ENCODE measurements around the gene NUDT21. TPM values are rescaled to one million over a fixed set of nuclear protein-coding genes. Genes with fewer than 3 reads are reported as not detected.
"Not testable (repeated sequence)": the region's sequence is repeated elsewhere in the genome, so short reads cannot be mapped to it uniquely, and the experiment has no call there.

NUDT21 gene
- total and polyA plus RNA-seq, 9 donors: 40.8 to 163 (median 126) TPM

DNA sequence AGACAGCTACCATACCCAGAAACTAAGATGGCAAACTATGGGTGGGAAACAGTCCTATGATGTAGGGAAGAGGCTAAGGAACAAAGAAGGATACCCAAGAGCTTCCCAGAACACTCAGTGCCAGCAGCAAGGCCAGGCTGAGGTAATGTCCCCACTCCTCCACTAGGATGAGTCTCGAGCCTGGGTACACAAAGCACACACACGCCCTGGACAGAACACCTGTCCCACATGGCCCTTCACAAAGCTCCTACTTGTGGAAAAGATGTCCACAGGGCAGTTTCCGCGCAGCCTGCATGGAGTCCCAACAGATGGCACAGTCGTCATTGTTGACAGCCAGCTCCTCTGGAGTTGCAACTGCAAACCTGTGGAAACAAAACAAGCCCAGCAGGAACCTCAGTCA is 49.6 kb downstream of the NUDT21 start:
- Histone ChIP-seq H3K4me3 (no peak overlapping the region), H3K4me1 (ENCODE audit: insufficient read depth) (no peaks in the 10 kb centered on the region), H3K36me3 (no peaks in the 10 kb centered on the region), H3K27ac (no peak overlapping the region), H3K9me3 (no peaks in the 10 kb centered on the region), H3K27me3 (no peaks in the 10 kb centered on the region)
- 83 to 90% (median 89%) methylated on average over 5 of the region's 5 CpGs for WGBS, 3 donors
- DNase-seq: no peak
- intact Hi-C loops (cut with DNase I): loop anchor here in 1 of 4 donors (2.0 kb wide), 1 partner anchor 59 kb away; no protein-coding TSS in a partner anchor
- TF ChIP-seq, protein P1, sequence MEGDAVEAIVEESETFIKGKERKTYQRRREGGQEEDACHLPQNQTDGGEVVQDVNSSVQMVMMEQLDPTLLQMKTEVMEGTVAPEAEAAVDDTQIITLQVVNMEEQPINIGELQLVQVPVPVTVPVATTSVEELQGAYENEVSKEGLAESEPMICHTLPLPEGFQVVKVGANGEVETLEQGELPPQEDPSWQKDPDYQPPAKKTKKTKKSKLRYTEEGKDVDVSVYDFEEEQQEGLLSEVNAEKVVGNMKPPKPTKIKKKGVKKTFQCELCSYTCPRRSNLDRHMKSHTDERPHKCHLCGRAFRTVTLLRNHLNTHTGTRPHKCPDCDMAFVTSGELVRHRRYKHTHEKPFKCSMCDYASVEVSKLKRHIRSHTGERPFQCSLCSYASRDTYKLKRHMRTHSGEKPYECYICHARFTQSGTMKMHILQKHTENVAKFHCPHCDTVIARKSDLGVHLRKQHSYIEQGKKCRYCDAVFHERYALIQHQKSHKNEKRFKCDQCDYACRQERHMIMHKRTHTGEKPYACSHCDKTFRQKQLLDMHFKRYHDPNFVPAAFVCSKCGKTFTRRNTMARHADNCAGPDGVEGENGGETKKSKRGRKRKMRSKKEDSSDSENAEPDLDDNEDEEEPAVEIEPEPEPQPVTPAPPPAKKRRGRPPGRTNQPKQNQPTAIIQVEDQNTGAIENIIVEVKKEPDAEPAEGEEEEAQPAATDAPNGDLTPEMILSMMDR (IDR thresholded peaks at IDR 0.05): no peak
- TF ChIP-seq EP300 (IDR thresholded peaks at IDR 0.05): no peak
- TF ChIP-seq POLR2A (IDR thresholded peaks at IDR 0.05): no peak

DNA sequence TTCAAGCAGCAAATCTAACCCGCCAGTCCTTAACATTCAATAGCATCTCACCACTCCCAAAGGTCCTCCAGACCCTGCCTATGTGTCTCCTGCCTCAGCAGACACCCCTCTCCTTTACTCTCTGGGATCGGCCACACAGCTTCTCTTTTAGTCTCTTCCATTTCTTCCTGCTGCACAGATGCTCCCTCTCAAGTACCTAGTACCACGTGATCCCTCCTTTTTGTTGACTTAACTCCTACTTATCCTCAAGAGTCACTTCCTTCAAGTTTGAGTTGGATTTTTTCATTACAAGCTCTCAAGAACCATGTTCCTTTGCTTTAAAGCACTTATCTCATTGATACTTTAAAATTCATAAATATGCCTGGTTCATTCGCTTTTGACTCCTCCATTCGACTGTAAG is 50.7 kb downstream of the NUDT21 start:
- WGBS, 3 donors: 64 to 89% (median 66%) methylated on average over 5 of the region's 5 CpGs
- no peak overlapping the region for H3K27ac ChIP-seq
- no peak for DNase-seq
- no peaks in the 10 kb centered on the region for H3K36me3 ChIP-seq
- H3K9me3 ChIP-seq: no peaks in the 10 kb centered on the region
- H3K4me1 ChIP-seq (ENCODE audit: insufficient read depth): no peaks in the 10 kb centered on the region
- intact Hi-C loops (cut with DNase I): loop anchor here in 1 of 4 donors (2.0 kb wide), 1 partner anchor 58 kb away; no protein-coding TSS in a partner anchor
- no peak for TF ChIP-seq EP300 (IDR thresholded peaks at IDR 0.05)
- TF ChIP-seq POLR2A (IDR thresholded peaks at IDR 0.05): no peak
- TF ChIP-seq, protein P1 (IDR thresholded peaks at IDR 0.05): no peak
- H3K4me3 ChIP-seq: no peak overlapping the region
- H3K27me3 ChIP-seq: no peaks in the 10 kb centered on the region

DNA sequence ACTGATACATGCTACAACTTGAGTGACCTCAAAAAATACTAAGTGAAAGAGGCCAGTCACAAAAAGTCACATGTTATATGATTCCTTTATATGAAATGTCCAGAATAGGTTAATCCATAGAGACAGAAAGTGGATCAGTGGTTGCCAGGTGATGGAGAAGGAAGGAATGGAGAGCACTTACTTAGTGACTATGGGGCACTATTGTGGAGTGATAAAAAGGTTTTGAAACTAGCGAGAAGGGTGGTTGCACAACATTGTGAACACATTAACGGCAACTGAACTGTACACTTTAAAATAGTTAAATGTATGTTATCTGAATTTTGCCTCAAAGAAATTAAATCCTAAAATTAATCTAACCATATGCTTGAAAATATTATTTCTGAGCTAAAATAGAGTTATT is 51.6 kb downstream of the NUDT21 start:
- WGBS, 3 donors: 93 to 99% (median 94%) methylated on average over 2 of the region's 2 CpGs
- H3K4me1 ChIP-seq (ENCODE audit: insufficient read depth): no peaks in the 10 kb centered on the region
- no peak overlapping the region for H3K4me3 ChIP-seq
- TF ChIP-seq, protein P1 (IDR thresholded peaks at IDR 0.05): no peak
- no peak for TF ChIP-seq POLR2A (IDR thresholded peaks at IDR 0.05)
- no peak for TF ChIP-seq EP300 (IDR thresholded peaks at IDR 0.05)
- DNase-seq: no peak
- no peaks in the 10 kb centered on the region for H3K36me3 ChIP-seq
- no peaks in the 10 kb centered on the region for H3K27me3 ChIP-seq
- H3K27ac ChIP-seq: no peak overlapping the region
- intact Hi-C loops (cut with DNase I): no loop called here
- no peaks in the 10 kb centered on the region for H3K9me3 ChIP-seq

DNA sequence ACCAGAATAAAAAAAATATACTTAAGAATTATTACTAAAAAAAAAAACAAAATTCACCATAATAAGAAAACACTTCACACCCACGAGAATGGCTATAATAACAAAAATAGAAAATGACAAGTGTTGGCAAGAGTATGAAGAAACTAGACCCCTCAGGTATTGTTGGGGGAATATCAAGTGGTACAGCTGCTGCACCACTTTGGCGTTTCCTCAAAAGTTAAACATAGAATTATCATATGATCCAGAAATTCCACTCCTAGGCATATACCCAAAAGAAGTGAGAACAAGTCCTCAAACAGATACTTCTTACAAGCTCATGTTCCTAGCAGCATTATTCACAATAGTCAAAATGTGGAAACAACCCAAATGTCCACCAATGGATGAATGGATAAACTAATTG is 52.1 kb downstream of the NUDT21 start:
- intact Hi-C loops (cut with DNase I): no loop called here
- WGBS, 3 donors: 52 to 79% (median 72%) methylated on average over 2 of the region's 2 CpGs
- TF ChIP-seq POLR2A (IDR thresholded peaks at IDR 0.05) (no peak), EP300 (IDR thresholded peaks at IDR 0.05) (no peak)
- TF ChIP-seq, protein P1 (IDR thresholded peaks at IDR 0.05): no peak
- Histone ChIP-seq H3K36me3 (no peaks in the 10 kb centered on the region), H3K27me3 (no peaks in the 10 kb centered on the region), H3K9me3 (no peaks in the 10 kb centered on the region), H3K27ac (no peak overlapping the region), H3K4me1 (ENCODE audit: insufficient read depth) (no peaks in the 10 kb centered on the region), H3K4me3 (no peak overlapping the region)
- DNase-seq: no peak

DNA sequence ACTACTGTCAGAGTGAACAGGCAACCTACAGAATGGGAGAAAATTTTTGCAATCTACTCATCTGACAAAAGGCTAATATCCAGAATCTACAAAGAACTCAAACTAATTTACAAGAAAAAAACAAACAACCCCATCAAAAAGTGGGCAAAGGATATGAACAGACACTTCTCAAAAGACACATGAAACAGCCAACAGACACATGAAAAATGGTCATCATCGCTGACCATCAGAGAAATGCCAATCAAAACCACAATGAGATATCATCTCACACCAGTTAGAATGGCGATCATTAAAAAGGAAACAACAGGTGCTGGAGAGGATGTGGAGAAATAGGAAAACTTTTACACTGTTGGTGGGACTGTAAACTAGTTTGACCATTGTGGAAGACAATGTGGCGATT is 54.4 kb downstream of the NUDT21 start:
- H3K27ac ChIP-seq; intact Hi-C loops (cut with DNase I); H3K27me3 ChIP-seq; H3K4me1 ChIP-seq (ENCODE audit: insufficient read depth); DNase-seq; H3K9me3 ChIP-seq; H3K36me3 ChIP-seq; H3K4me3 ChIP-seq: not testable (repeated sequence)
- 78 to 91% (median 81%) methylated on average over 3 of the region's 3 CpGs for WGBS, 3 donors

Measured in ovary (tissue), 9 donors.